GM18861 (cell line): ENCODE data around the gene TOMM34.

ENCODE experiments used
- ATAC-seq: cut with Tn5 transposase; IDR thresholded peaks from one replicate; pipeline ENCODE4 v1.9.1; 2021; ENCODE audit not compliant: unreplicated experiment

The TOMM34 gene

GRCh38 chr20:44963325-44964215, 3.4 kb upstream of the TOMM34 start:
- no peak for ATAC-seq

GRCh38 chr20:44962483-44962882, 2.3 kb upstream of the TOMM34 start:
- ATAC-seq = no peak

GRCh38 chr20:44961870-44962267, 1.7 kb upstream of the TOMM34 start:
- ATAC-seq = no peak

- ATAC-seq = no peak
Observed at GRCh38 chr20:44961011-44961869, 1.0 kb upstream of the TOMM34 start.

- ATAC-seq = no peak
Observed at GRCh38 chr20:44959638-44960102, 527 bp downstream of the TOMM34 start.

- ATAC-seq = no peak
Observed at GRCh38 chr20:44959082-44959637, 1.0 kb downstream of the TOMM34 start.

- no peak for ATAC-seq
Observed at GRCh38 chr20:44958276-44958675, 1.9 kb downstream of the TOMM34 start.

GRCh38 chr20:44956410-44956809, 3.8 kb downstream of the TOMM34 start:
- ATAC-seq = no peak

GRCh38 chr20:44955270-44955669, 4.9 kb downstream of the TOMM34 start:
- no peak for ATAC-seq

GRCh38 chr20:44954211-44954610, 6.0 kb downstream of the TOMM34 start:
- no peak for ATAC-seq

- no peak for ATAC-seq
Observed at GRCh38 chr20:44952731-44953130, 7.5 kb downstream of the TOMM34 start.

GRCh38 chr20:44950368-44950767, 9.8 kb downstream of the TOMM34 start:
- ATAC-seq = no peak

GRCh38 chr20:44948513-44948912, 11.7 kb downstream of the TOMM34 start:
- no peak for ATAC-seq

- no peak for ATAC-seq
Observed at GRCh38 chr20:44948107-44948506, 12.1 kb downstream of the TOMM34 start.

- ATAC-seq = no peak
Observed at GRCh38 chr20:44946271-44946852, 13.8 kb downstream of the TOMM34 start.

GRCh38 chr20:44945261-44945660, 14.9 kb downstream of the TOMM34 start:
- ATAC-seq = no peak

GRCh38 chr20:44943828-44944227, 16.4 kb downstream of the TOMM34 start:
- no peak for ATAC-seq

GRCh38 chr20:44942264-44942973, 17.8 kb downstream of the TOMM34 start:
- ATAC-seq = no peak

- ATAC-seq = no peak
Observed at GRCh38 chr20:44941120-44941691, 19.0 kb downstream of the TOMM34 start.

- ATAC-seq = no peak
Observed at GRCh38 chr20:44938637-44939036, 21.6 kb downstream of the TOMM34 start.
